LHCN-M2 (cell line): Measurements from ENCODE around the gene BEX5. TPM values are rescaled to one million over a fixed set of nuclear protein-coding genes. Genes with fewer than 3 reads are reported as not detected.
"Not testable (repeated sequence)": the region's sequence is repeated elsewhere in the genome, so short reads cannot be mapped to it uniquely, and the experiment has no call there.

Source experiments
- DNase-seq: peaks from one replicate; pipeline ENCODE4 v3.0.0-alpha.2; 2012; ENCODE audit warnings: low read depth
- polyA plus RNA-seq: library from polyadenylated mRNA; unstranded; fragments of >200 nt; gene quantifications from one replicate; pipeline ENCODE4 v1.2.1, GENCODE V29; 2012; ENCODE audit warnings: missing spikeins
- total RNA-seq: library from RNA; depleted of rRNA; stranded (reverse); fragments of >200 nt; gene quantifications from 2 replicates; pipeline ENCODE4 v1.2.3, GENCODE V29; 2014; rRNA removed

Gene BEX5
- not detected in 2 replicates for total RNA-seq
- polyA plus RNA-seq = not detected

DNA sequence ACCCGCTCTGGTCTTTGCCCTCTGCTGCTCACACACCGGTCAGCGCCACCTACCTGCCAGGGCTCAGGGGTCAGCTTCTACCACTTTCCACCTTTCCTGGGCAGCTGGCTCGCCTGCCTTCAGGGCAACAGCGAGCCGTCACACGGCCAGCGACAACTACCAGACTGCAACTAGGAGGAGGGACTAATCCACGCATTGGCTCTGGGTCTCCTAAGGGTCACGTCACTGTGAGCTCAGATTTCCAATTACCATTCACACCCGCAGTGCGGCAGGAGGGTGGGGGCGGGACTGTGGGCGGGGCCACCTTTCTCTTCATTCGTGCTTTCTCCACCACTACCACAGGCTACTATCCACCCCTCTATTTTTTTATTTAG lies at the start of gene BEX5:
BEX5 (minus strand) TSS at position 172 of the 374 bp plus-strand sequence. CDS start 1,712 bp downstream, outside the sequence.
- no peak for DNase-seq

DNA sequence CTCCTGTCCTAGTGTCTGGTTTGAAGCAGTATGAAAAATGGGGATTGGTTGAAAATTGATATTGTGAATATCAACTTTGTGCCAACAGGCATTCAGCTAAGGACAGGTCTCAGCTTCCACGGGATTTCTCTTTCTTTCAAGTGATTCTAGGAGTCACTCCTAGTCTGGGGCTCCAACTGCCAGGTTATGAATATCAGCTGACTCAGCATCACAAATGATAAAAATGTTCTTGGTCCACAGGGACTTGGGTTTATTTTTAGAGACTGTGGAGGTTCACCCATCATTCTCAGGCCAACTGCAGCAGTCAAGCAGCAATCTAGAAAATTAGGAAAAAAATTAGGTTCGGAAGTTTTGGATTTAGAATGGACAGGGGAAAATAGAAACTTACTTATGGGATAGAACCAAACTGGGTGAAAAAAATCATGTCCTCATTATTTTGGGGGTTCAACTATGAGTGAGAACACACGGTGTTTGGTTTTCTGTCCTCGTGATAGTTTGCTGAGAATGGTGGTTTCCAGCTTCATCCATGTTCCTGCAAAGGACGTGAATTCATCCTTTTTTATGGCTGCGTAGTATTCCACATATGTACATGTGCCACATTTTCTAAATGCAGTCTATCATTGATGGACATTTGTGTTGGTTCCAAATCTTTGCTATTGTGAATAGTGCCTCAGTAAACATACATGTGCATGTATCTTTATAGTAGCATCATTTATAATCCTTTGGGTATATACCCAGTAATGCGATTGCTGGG lies 30.4 kb upstream of the BEX5 start:
- no peak for DNase-seq

DNA sequence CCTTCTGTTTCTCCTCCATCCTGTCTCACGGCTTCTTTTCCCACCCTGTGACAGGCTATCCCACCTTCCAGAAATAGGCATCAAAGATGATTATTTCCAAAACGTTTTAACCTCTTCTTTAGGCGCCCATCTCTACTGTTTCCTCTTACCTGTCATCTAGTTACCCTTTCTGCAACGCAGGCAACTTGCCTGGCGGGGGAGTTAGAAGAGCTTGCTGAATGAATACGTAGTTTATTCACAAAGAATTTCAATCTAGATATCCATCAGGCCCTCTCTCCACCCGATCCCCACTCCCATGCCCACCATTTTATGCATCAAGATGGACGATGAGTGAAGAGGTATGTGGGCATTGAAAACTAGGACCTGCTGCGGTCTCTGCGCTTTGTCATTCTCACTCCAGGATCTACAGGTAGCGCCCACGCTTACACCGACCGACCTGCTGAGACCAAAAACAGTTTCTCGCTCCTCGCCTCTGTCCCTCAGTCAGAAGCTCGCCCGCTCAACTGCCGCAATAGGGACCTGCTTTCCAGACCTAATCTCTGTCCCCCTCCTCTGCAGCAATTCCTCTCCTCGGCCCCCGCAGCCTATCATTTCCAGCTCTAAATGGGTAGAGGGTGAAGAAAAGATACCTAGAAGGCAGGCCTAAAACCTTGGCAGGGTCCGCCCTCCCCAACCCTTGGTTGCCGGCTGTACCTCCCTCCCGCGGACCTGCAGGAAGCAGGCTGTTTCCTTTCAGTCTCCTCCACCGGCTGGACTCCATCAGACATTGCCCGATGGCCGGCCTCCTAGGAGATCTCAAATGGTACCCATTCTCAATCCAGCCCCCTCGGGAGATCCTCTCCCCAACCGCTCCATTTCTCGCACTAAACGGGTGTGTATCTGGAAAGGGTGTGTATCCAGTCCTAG lies 624 bp downstream of the BEX5 start:
- no peak for DNase-seq

DNA sequence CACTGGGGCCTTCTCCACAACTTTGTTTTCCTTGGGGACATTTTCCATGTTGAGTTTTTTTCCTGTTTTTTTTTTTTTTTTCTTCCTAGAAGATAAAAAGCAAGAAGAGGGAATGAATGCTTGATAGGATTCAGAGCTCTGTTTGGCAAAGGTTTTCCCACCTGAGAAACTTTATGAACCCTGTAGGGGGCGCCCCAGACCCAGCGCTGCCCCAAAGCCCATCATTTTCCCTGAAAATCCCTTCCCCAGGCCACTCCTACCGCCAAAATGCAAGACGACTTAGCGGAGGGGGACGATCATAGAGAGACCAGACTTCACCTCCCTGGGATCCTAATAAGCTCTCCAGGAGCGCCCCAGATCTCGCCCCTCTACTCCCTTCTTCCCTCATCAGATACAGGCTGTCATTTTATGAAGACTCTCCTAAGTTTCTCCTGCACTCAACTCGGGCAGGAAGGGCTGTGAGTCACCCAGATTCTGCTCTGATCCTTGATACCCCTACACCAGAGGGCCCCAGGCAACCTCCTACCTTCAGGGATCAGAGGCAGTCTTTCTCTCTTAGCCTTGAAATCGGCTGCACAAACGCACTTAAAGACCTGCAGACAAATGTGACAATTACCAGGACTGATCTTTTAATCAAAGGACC lies 1.4 kb downstream of the BEX5 start:
- DNase-seq = no peak

DNA sequence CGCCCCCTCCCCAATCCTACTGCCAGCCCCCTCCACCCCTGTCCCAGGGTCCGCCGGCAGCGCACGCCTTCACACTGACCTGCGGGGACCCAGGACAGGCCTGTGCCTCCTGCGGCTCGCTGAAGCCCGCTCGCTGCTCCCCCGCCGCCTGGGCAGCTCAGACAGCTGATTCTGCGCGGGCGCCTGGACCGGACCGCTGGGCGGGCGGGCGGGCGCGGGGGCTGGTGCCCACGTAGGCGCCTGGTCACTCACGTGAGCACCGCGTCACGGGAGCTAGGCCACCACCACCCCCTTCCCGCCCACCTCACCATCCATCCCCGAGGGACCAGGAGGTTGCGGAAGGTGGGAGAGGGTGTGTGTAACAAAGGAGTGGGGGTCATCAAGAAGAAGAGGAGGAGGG lies 13.5 kb downstream of the BEX5 start, which contains the start of gene TCEAL6:
TCEAL6 (minus strand) TSS at position 208 of the 400 bp plus-strand sequence.
- DNase-seq = not testable (repeated sequence)

DNA sequence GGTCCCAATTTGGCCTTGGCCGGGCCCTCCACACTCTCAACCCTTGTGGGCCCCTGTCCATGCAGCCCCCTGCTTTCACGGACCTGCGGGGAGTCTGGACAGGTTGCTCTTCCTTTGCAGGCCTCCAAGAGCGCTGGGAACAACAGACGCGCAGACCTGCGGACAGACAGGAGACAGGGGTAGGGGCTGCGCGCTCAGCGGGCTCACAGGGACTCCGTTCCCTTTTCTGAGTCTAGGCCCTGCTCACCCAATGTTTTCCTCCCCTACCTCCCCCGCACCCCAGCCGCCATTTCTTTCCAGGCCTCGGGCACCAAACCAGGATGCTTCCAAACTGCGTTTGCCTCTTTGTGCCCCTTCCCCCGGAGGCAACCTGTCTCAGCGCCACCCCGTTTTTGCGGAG lies 14.1 kb downstream of the BEX5 start:
- not testable (repeated sequence) for DNase-seq

DNA sequence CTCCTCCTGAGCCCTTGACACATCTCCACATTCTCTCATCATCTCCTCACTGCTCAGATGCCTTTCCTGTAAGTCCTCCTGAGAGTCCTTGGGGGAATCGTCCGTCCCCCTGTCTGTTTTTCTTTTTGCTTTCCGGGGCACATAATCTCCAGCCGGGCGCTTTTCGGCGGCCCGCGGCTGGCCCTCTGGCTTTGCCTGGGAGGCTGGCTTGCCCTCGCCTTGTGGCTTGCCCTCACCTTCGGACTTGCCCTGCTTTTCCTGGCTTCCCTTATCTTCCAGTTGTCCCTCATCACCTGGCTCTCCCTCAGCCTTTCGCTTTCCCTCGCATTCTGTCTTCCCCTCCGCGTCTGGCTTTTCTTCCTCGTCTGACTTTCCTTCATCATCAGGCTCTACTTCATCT lies 14.9 kb downstream of the BEX5 start:
- not testable (repeated sequence) for DNase-seq

DNA sequence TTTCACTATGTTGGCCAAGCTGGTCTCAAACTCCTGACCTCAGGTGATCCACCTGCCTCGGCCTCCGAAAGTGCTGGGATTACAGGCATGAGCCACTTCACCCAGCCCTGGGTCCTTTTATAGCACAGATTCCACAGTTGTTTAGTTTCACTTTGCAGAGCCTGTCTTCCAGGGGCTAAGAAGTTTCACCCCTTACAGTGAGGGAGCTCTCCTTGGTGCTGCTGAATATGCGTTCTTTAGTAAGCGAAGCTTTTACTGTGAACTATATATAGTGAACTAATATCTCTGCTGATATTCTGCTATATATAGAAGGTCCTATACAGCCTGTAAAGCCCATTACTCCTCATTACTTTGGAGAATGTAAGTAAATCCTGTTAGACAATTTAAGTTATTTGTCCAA lies 17.7 kb downstream of the BEX5 start:
- no peak for DNase-seq

DNA sequence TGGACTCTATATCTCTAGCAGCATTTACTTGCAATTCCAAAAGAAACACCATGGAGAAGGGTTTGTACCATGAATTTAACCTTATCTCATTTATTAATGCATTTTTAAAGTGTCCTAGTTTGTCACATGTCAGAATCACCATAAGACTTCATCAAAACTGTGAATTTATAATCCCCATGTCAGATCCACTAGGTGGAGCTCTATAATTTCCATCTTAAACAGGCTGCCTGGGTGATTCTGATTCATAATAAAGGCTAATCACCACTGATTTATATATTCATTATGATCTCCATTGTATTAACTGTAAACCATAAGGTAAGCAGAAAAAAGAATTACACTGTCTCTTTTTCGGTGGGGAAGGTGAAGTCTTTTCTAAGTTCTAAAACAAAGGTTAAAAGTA lies 26.3 kb downstream of the BEX5 start:
- DNase-seq = no peak

DNA sequence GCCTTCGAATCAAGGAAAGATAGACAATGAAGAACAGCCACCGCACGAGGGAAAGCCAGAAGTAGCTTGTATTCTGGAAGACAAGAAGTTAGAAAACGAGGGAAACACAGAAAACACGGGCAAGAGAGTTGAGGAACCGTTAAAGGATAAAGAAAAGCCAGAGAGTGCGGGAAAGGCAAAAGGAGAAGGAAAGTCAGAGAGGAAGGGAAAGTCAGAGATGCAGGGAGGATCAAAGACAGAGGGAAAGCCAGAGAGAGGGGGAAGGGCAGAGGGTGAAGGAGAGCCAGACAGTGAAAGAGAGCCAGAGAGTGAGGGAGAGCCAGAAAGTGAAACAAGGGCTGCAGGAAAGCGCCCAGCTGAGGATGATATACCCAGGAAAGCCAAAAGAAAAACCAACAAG lies 28.9 kb downstream of the BEX5 start:
- no peak for DNase-seq

DNA sequence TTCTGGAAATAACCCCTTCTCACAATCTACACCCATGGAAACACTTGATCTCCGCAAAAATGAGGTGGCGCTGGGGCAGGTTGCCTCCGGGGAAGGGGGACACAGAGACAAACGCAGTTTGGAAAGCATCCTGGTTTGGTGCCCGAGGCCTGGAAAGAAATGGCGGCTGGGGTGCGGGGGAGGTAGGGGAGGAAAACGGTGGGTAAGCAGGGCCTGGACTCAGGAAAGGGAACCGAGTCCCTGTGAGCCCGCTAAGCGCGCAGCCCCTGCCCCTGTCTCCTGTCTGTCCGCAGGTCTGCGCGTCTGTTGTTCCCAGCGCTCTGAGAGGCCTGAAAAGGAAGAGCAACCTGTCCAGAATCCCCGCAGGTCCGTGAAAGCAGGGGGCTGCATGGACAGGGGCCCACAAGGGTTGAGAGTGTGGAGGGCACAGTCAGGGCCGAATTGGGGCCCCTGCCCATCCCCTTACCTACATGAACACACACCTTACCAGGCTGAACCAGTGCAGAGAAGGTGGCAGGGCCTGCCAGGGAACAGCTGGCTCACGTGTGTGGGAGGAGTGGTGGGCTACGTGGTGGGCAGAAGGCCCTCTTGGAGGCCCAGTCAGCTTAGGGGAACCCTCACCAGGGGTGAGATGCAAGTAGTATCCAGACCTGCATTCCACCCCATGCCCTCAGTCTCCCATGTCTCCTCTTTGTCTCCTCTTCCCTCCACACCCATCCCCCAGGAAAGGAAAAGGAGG lies 29.5 kb downstream of the BEX5 start:
- DNase-seq = not testable (repeated sequence)

DNA sequence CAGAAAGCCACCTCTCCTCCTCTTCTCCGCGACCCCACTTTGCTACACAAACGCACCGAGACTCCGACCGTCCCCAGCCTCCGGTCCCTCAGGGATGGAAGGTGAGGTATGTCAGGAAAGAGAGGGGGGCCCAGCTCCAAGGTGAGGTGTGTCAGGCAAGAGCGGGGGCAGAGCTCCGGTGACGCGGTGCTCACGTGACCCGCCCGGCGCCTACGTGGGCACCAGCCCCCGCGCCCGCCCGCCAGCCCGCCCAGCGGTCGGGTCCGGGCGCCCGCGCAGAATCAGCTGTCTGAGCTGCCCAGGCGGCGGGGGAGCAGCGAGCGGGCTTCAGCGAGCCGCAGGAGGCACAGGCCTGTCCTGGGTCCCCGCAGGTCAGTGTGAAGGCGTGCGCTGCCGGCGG lies 30.3 kb downstream of the BEX5 start, which contains the start of gene TCEAL2:
TCEAL2 (plus strand) TSS at position 244 of the 400 bp plus-strand sequence. CDS start 1,152 bp downstream, outside the sequence.
- not testable (repeated sequence) for DNase-seq

DNA sequence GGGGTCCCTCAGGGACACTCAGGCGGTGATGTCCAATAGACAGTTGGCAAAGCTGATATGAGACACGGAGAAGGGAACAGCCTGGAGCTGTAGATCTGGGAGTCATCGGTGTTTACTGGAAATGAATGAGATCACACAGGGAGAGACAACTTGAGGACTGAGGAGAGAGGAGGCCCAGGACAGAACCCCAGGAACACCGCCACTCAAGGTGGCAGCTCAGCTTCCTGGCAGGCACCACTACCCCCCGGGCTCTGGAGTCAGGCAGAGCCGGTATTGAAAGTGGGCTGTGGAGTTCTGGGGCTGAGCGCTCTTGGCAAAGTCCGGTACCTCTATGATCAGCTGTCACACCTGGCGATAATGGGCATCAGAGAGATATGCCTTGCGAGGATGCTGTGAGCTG lies 30.8 kb downstream of the BEX5 start:
- DNase-seq = not testable (repeated sequence)

DNA sequence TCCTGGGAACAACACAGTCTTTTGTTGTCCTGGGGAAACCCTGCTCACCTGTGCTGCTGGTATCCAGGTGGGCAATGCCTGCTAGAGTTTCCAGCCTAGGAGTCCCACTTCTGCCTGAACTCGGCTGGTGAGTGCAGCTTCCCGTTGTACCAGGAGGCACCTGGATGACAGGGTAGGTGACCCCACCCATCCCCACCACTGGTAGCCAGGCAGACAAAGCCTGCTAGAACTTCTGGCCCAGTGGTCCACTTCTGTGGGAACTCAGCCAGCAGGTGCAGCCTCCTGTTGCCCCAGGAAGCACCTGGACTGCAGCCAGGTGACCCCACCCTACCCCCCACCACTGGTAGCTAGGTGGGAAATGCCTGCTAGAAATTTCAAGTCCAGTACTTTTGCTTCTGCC lies 40.0 kb downstream of the BEX5 start:
- DNase-seq = no peak

DNA sequence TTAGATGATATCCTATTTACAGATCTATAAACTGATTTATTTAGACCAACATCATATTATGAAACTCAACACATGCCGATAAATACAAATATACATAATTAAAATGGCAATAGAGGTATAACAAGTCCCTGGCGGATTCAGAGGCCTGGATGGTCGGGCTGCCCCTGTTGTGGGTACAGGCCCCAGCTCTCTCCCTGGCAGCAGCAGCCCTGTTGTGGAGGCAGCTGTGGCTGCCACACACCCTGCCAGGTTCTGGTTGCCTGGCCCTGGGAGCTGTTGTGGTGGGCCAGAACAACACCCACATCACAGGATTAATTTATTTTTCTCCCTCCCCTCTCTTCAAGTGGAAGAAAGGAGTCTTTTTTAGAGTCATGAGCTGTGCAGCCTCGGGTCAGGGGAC lies 42.4 kb downstream of the BEX5 start:
- no peak for DNase-seq

Other genes starting within 250 kb of the BEX5 start
- gene ZMAT1, start 223.9 kb downstream of the BEX5 start, total RNA-seq = 0.06 and 0.11 TPM in 2 replicates
- not detected in 2 replicates for gene TCEAL2, start 30.3 kb downstream of the BEX5 start, total RNA-seq
- gene TCEAL6, start 13.5 kb downstream of the BEX5 start, total RNA-seq = not detected in 2 replicates
- not detected in 2 replicates for gene TCP11X1, start 59.3 kb upstream of the BEX5 start, total RNA-seq
- gene NXF2, start 91.2 kb upstream of the BEX5 start, total RNA-seq = not detected in 2 replicates